Heart left ventricle (tissue), 13 donors: ENCODE measurements around the gene FKBP1A.

Source experiments
- POLR2A ChIP-seq, 2 donors: fragments of 450-650 bp; IDR thresholded peaks; one replicate each; pipeline ENCODE4 v1.6.1; 2017; ENCODE audit warnings: antibody characterized with exemption in 2 of 2, mild to moderate bottlenecking in 2 of 2, moderate library complexity in 2 of 2
- TF ChIP-seq, protein P1 (sequence below), 12 donors: fragments of 200-600 bp; sonication (generic) in 4 of 12; IDR thresholded peaks; one replicate each; pipeline versions ENCODE4 v1.5.0 to v1.8.0; 2018 to 2022; ENCODE audit warnings: antibody characterized with exemption in 12 of 12, mild to moderate bottlenecking in 5 of 12
- donor health status: ischemic (EF 13 %, LVEDD 7.1; RV severe dilation, severe dysfunction).
- donor health status: DM: no; HTN: yes; CAD: no.
- donor health status: DM: no; HTN: no; CAD: no.
- donor health status: ischemic (EF 25% LVEDD 6.9; RV normal size, moderate dysfunction).
- donor health status: ischemic (EF 25% LVEDD 5.7; RV mildly dilated, moderate dysfunction).
- donor health status: ischemic (EF 35%, LVEDD 5.7; RV mildly dilated, moderate dysfunction).
- donor health status: nonischemic (EF 11% LVEDD 7.7; RV severe dilation, severe dysfunction).
- donor health status: DM: yes; HTN: yes; CAD: no.
- donor health status: PGD.
- donor health status: ischemic (EF 29% LVEDD 5.4; RV normal size, mild dysfunction).
- donor health status: nonischemic (EF 23%, LVEDD 6.1; RV moderate dilation, normal function).

DNA sequence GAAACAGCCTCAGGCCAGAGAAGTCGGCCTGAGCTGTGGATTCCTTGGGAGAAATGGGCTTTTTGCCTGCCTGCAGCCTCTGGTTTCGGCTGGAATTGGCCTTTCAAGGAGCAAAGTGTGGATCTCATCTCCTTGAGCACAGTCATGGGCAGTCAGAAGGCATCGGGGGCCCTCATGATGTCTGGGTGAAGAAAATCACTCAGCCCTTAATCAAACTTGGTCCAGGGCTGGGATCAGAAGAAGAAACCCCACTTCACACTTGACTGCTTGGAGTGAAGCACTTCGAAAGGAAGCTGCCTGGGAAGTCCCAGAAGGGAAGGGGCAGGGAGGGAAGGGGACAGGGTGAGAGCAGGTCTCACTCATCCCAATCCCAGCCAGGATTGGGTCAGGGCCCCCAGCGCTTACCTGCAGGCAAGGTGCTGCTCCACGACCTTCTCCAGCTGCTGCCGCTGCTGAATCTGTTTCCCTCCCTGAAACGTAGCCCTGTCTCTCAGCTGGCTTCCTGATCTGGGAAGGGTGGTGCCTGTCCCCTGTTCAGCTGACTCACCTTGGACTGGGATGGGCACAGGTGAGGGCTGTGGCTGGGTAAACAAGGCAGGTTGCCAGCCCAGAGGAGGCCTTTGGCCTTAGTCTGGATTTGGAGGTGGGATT is 64.0 kb downstream of the FKBP1A start, which contains the start of gene SDCBP2:
- TF ChIP-seq, protein P1, sequence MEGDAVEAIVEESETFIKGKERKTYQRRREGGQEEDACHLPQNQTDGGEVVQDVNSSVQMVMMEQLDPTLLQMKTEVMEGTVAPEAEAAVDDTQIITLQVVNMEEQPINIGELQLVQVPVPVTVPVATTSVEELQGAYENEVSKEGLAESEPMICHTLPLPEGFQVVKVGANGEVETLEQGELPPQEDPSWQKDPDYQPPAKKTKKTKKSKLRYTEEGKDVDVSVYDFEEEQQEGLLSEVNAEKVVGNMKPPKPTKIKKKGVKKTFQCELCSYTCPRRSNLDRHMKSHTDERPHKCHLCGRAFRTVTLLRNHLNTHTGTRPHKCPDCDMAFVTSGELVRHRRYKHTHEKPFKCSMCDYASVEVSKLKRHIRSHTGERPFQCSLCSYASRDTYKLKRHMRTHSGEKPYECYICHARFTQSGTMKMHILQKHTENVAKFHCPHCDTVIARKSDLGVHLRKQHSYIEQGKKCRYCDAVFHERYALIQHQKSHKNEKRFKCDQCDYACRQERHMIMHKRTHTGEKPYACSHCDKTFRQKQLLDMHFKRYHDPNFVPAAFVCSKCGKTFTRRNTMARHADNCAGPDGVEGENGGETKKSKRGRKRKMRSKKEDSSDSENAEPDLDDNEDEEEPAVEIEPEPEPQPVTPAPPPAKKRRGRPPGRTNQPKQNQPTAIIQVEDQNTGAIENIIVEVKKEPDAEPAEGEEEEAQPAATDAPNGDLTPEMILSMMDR (IDR thresholded peaks at IDR 0.05), result no peak
- no peak for TF ChIP-seq POLR2A (IDR thresholded peaks at IDR 0.05)
